ENCODE measurements around the gene EIF4E2.

EIF4E2 gene

GRCh38 chr2:232538671-232539070 is 11.8 kb upstream of the EIF4E2 start:
- DNase-seq (ENCODE audit: low spot score) = no peak

- no peak for DNase-seq (ENCODE audit: low spot score)
Observed at GRCh38 chr2:232539298-232540231, 10.9 kb upstream of the EIF4E2 start, which contains the start of gene CHRNG. Gene CHRNG (plus strand): TSS chr2:232539692. CDS start chr2:232539748, 56 bp downstream.

GRCh38 chr2:232540441-232541041 is 9.9 kb upstream of the EIF4E2 start:
- DNase-seq (ENCODE audit: low spot score) = no peak

GRCh38 chr2:232541195-232541960 is 9.1 kb upstream of the EIF4E2 start:
- no peak for DNase-seq (ENCODE audit: low spot score)

- DNase-seq (ENCODE audit: low spot score) = no peak
Observed at GRCh38 chr2:232541961-232542714, 8.4 kb upstream of the EIF4E2 start.

GRCh38 chr2:232542715-232543467 is 7.6 kb upstream of the EIF4E2 start:
- no peak for DNase-seq (ENCODE audit: low spot score)

GRCh38 chr2:232543491-232543890 is 7.0 kb upstream of the EIF4E2 start:
- DNase-seq (ENCODE audit: low spot score) = no peak

GRCh38 chr2:232543928-232544631 is 6.4 kb upstream of the EIF4E2 start:
- DNase-seq (ENCODE audit: low spot score) = no peak

- DNase-seq (ENCODE audit: low spot score) = no peak
Observed at GRCh38 chr2:232544674-232545073, 5.8 kb upstream of the EIF4E2 start.

GRCh38 chr2:232545511-232546375 is 4.7 kb upstream of the EIF4E2 start:
- no peak for DNase-seq (ENCODE audit: low spot score)

- no peak for DNase-seq (ENCODE audit: low spot score)
Observed at GRCh38 chr2:232547991-232548390, 2.5 kb upstream of the EIF4E2 start.

- DNase-seq (ENCODE audit: low spot score) = no peak
Observed at GRCh38 chr2:232549655-232550353, 685 bp upstream of the EIF4E2 start.

- no peak for DNase-seq (ENCODE audit: low spot score)
Observed at GRCh38 chr2:232551250-232551638, 755 bp downstream of the EIF4E2 start.

- DNase-seq (ENCODE audit: low spot score) = no peak
Observed at GRCh38 chr2:232551776-232552175, 1.3 kb downstream of the EIF4E2 start.

- no peak for DNase-seq (ENCODE audit: low spot score)
Observed at GRCh38 chr2:232556426-232556825, 5.9 kb downstream of the EIF4E2 start.

- no peak for DNase-seq (ENCODE audit: low spot score)
Observed at GRCh38 chr2:232562515-232563151, 12.1 kb downstream of the EIF4E2 start.

GRCh38 chr2:232563580-232563979 is 13.1 kb downstream of the EIF4E2 start:
- no peak for DNase-seq (ENCODE audit: low spot score)

- no peak for DNase-seq (ENCODE audit: low spot score)
Observed at GRCh38 chr2:232567721-232568120, 17.2 kb downstream of the EIF4E2 start.

Measured in globus pallidus (tissue), 1 donor.